ENCODE measurements around the gene SLC66A3. TPM values are rescaled to one million over a fixed set of nuclear protein-coding genes. Genes with fewer than 3 reads are reported as not detected.

Gene SLC66A3
- polyA plus RNA-seq, 3 donors, result 22.7 to 34.3 (median 23.7) TPM

Other genes with a start within 250 kb of the SLC66A3 start
- gene KCNF1, start 243.5 kb upstream of the SLC66A3 start, polyA plus RNA-seq, result under 1 TPM in 2 of 3 donors, not detected in 1; 0.03 to 0.93 TPM
- gene ROCK2, start 189.2 kb downstream of the SLC66A3 start, polyA plus RNA-seq, result 10 to 100 TPM in 2 of 3 donors, 1 to 10 TPM in 1; 5.6 to 22.8 (median 17.3) TPM